Chondrocyte (in vitro differentiated cells): ENCODE results near the gene PHRF1. TPM values are rescaled to one million over a fixed set of nuclear protein-coding genes. Genes with fewer than 3 reads are reported as not detected.

Experiments
- DNase-seq: peaks from one replicate; pipeline ENCODE4 v3.0.0; 2021; ENCODE audit warnings: mixed read lengths, low spot score
- H3K27ac Mint-ChIP-seq: one replicate; pipeline ENCODE4 v1.8.0; 2021; ENCODE audit warnings: mild to moderate bottlenecking, moderate library complexity, mixed read lengths; ENCODE audit not compliant: unreplicated experiment
- H3K27me3 Mint-ChIP-seq: 2 replicates; pipeline ENCODE4 v1.8.0; 2021; ENCODE audit warnings: low read depth, mixed read lengths
- H3K36me3 Mint-ChIP-seq: 2 replicates; pipeline ENCODE4 v1.8.0; 2021; ENCODE audit warnings: low read depth, mixed read lengths
- H3K4me1 Mint-ChIP-seq: 2 replicates; pipeline ENCODE4 v1.8.0; 2021; ENCODE audit warnings: low read depth, mild to moderate bottlenecking, mixed read lengths
- H3K4me3 Mint-ChIP-seq: one replicate; pipeline ENCODE4 v1.8.0; 2021; ENCODE audit warnings: mild to moderate bottlenecking, moderate library complexity, mixed read lengths; ENCODE audit not compliant: unreplicated experiment
- H3K9me3 Mint-ChIP-seq: 2 replicates; pipeline ENCODE4 v1.8.0; 2021; ENCODE audit warnings: low read depth, mixed read lengths
- CTCF ChIP-seq: fragments of 200-600 bp; sonication (generic); IDR thresholded peaks from 2 replicates; pipeline ENCODE4 v1.5.0; 2021; ENCODE audit warnings: antibody characterized with exemption, mild to moderate bottlenecking, moderate library complexity
- total RNA-seq: library from RNA; stranded (reverse); gene quantifications from 3 replicates; pipeline ENCODE4 v1.2.1, GENCODE V29; 2021

Gene PHRF1
- total RNA-seq, 1 donor from 2014 or later: 25.9 TPM

GRCh38 chr11:601573-602245, 25.4 kb downstream of the PHRF1 start:
- no peak overlapping the region for H3K27ac Mint-ChIP-seq
- peaks cover 32% of the 10 kb centered on the region for H3K36me3 Mint-ChIP-seq
- H3K27me3 Mint-ChIP-seq: no peaks in the 10 kb centered on the region
- no peak for DNase-seq
- H3K9me3 Mint-ChIP-seq: no peaks in the 10 kb centered on the region
- TF ChIP-seq CTCF: no peak
- H3K4me3 Mint-ChIP-seq: no peak overlapping the region
- H3K4me1 Mint-ChIP-seq: no peaks in the 10 kb centered on the region

GRCh38 chr11:603154-603553, 26.9 kb downstream of the PHRF1 start:
- H3K27me3 Mint-ChIP-seq: no peaks in the 10 kb centered on the region
- no peaks in the 10 kb centered on the region for H3K9me3 Mint-ChIP-seq
- no peak overlapping the region for H3K27ac Mint-ChIP-seq
- no peak for DNase-seq
- H3K4me3 Mint-ChIP-seq: no peak overlapping the region
- H3K36me3 Mint-ChIP-seq: peaks cover 31% of the 10 kb centered on the region
- no peak for TF ChIP-seq CTCF
- H3K4me1 Mint-ChIP-seq: no peaks in the 10 kb centered on the region

- peaks cover 28% of the 10 kb centered on the region for H3K36me3 Mint-ChIP-seq
- no peak for TF ChIP-seq CTCF
- H3K27ac Mint-ChIP-seq: no peak overlapping the region
- peak; percentile 86 for DNase-seq
- no peak overlapping the region for H3K4me3 Mint-ChIP-seq
- H3K4me1 Mint-ChIP-seq: no peaks in the 10 kb centered on the region
- H3K9me3 Mint-ChIP-seq: no peaks in the 10 kb centered on the region
- no peaks in the 10 kb centered on the region for H3K27me3 Mint-ChIP-seq
These were observed 29.2 kb downstream of the PHRF1 start for GRCh38 chr11:605286-606129.

- no peak for TF ChIP-seq CTCF
- no peaks in the 10 kb centered on the region for H3K9me3 Mint-ChIP-seq
- H3K27ac Mint-ChIP-seq: no peak overlapping the region
- no peak overlapping the region for H3K4me3 Mint-ChIP-seq
- H3K36me3 Mint-ChIP-seq: peaks cover 31% of the 10 kb centered on the region
- H3K4me1 Mint-ChIP-seq: no peaks in the 10 kb centered on the region
- no peaks in the 10 kb centered on the region for H3K27me3 Mint-ChIP-seq
- DNase-seq: peak; percentile 93
These were observed 30.0 kb downstream of the PHRF1 start for GRCh38 chr11:606245-606644.

- no peak for TF ChIP-seq CTCF
- DNase-seq: peak; percentile 89
- Mint-ChIP-seq H3K36me3 (peaks cover 28% of the 10 kb centered on the region), H3K27ac (no peak overlapping the region), H3K27me3 (no peaks in the 10 kb centered on the region), H3K9me3 (no peaks in the 10 kb centered on the region), H3K4me3 (no peak overlapping the region), H3K4me1 (no peaks in the 10 kb centered on the region)
These were observed 30.9 kb downstream of the PHRF1 start for GRCh38 chr11:607020-607780.
